ENCODE measurements around the gene USP5.

Gene USP5, protein sequence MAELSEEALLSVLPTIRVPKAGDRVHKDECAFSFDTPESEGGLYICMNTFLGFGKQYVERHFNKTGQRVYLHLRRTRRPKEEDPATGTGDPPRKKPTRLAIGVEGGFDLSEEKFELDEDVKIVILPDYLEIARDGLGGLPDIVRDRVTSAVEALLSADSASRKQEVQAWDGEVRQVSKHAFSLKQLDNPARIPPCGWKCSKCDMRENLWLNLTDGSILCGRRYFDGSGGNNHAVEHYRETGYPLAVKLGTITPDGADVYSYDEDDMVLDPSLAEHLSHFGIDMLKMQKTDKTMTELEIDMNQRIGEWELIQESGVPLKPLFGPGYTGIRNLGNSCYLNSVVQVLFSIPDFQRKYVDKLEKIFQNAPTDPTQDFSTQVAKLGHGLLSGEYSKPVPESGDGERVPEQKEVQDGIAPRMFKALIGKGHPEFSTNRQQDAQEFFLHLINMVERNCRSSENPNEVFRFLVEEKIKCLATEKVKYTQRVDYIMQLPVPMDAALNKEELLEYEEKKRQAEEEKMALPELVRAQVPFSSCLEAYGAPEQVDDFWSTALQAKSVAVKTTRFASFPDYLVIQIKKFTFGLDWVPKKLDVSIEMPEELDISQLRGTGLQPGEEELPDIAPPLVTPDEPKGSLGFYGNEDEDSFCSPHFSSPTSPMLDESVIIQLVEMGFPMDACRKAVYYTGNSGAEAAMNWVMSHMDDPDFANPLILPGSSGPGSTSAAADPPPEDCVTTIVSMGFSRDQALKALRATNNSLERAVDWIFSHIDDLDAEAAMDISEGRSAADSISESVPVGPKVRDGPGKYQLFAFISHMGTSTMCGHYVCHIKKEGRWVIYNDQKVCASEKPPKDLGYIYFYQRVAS

DNA sequence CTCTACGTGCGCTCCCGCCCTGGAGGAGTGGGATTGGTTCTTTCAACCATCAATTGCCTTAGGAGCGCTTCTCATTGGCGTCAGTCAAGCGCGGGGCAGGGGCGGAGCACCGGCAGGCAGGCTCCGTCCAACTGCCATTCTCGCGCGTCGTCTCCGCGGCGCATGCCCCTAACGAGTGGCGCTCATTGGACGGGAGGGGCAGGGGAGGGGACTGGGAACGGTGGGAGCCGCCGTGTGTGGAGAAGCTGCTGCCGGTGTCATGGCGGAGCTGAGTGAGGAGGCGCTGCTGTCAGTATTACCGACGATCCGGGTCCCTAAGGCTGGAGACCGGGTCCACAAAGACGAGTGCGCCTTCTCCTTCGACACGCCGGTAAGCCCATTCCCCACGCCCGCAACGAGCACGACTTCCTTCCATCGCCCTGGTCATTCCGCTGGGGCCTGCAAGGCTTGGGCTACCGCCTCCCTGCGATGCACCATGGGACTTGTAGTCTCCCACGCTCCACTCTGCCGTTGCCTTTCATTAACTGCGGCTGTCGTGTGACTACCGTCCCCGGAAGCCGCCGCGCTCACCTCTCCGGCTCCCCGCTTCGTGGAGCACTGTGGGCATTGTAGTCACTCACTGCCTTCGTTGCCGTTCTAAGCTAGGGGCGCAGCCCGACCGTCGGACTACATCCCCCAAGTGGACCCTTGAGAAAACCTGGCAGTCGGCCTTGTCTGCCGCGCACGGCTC is at the start of gene USP5:
USP5 (plus strand) TSS at position 230 of the 730 bp plus-strand sequence; CDS start at position 260, 30 bp downstream.
- no peak for TF ChIP-seq CTCF (IDR thresholded peaks at IDR 0.05)

GRCh38 chr12:6807170-6807569 is 44.8 kb upstream of the USP5 start:
- TF ChIP-seq CTCF (IDR thresholded peaks at IDR 0.05): no peak

- TF ChIP-seq CTCF (IDR thresholded peaks at IDR 0.05): no peak
Observed at GRCh38 chr12:6809056-6809455, 42.9 kb upstream of the USP5 start.

- TF ChIP-seq CTCF (IDR thresholded peaks at IDR 0.05): no peak
Observed at GRCh38 chr12:6810758-6811157, 41.2 kb upstream of the USP5 start.

- TF ChIP-seq CTCF (IDR thresholded peaks at IDR 0.05): no peak
Observed at GRCh38 chr12:6813363-6813762, 38.6 kb upstream of the USP5 start.

GRCh38 chr12:6816598-6816997 is 35.4 kb upstream of the USP5 start:
- TF ChIP-seq CTCF (IDR thresholded peaks at IDR 0.05): no peak

- TF ChIP-seq CTCF (IDR thresholded peaks at IDR 0.05): no peak
Observed at GRCh38 chr12:6817098-6817497, 34.9 kb upstream of the USP5 start.
